HG02642 (cell line): ENCODE measurements around the gene SLC37A4.
"Not testable (repeated sequence)": the region's sequence is repeated elsewhere in the genome, so short reads cannot be mapped to it uniquely, and the experiment has no call there.

Experiments
- ATAC-seq: cut with Tn5 transposase; IDR thresholded peaks from one replicate; pipeline ENCODE4 v1.9.1; 2021; ENCODE audit warnings: mild to moderate bottlenecking; ENCODE audit not compliant: unreplicated experiment, poor library complexity

The SLC37A4 gene

GRCh38 chr11:119044708-119045107, 14.0 kb upstream of the SLC37A4 start:
- ATAC-seq = no peak

- ATAC-seq = no peak
Measured at GRCh38 chr11:119042927-119043326, 12.2 kb upstream of the SLC37A4 start.

- no peak for ATAC-seq
Measured at GRCh38 chr11:119041821-119042514, 11.3 kb upstream of the SLC37A4 start.

GRCh38 chr11:119039471-119039870, 8.8 kb upstream of the SLC37A4 start:
- ATAC-seq = not testable (repeated sequence)

- no peak for ATAC-seq
Measured at GRCh38 chr11:119038884-119039283, 8.2 kb upstream of the SLC37A4 start.

GRCh38 chr11:119034813-119035212, 4.1 kb upstream of the SLC37A4 start:
- ATAC-seq = no peak

GRCh38 chr11:119033421-119033820, 2.7 kb upstream of the SLC37A4 start:
- not testable (repeated sequence) for ATAC-seq

- ATAC-seq = no peak
Measured at GRCh38 chr11:119031912-119032280, 1.2 kb upstream of the SLC37A4 start.

GRCh38 chr11:119030029-119030328, 698 bp downstream of the SLC37A4 start:
- peak; percentile 19 for ATAC-seq

GRCh38 chr11:119029340-119030028, 1.2 kb downstream of the SLC37A4 start:
- ATAC-seq = peak; percentile 11

- ATAC-seq = no peak
Measured at GRCh38 chr11:119029069-119029339, 1.7 kb downstream of the SLC37A4 start.

GRCh38 chr11:119028346-119029068, 2.2 kb downstream of the SLC37A4 start:
- no peak for ATAC-seq

- ATAC-seq = no peak
Measured at GRCh38 chr11:119027561-119028345, 2.9 kb downstream of the SLC37A4 start.

- no peak for ATAC-seq
Measured at GRCh38 chr11:119026970-119027369, 3.7 kb downstream of the SLC37A4 start.

GRCh38 chr11:119025978-119026766, 4.5 kb downstream of the SLC37A4 start:
- ATAC-seq = no peak

GRCh38 chr11:119025541-119025940, 5.1 kb downstream of the SLC37A4 start:
- no peak for ATAC-seq

GRCh38 chr11:119025099-119025473, 5.6 kb downstream of the SLC37A4 start:
- ATAC-seq = no peak

- ATAC-seq = no peak
Measured at GRCh38 chr11:119024430-119025098, 6.1 kb downstream of the SLC37A4 start.

- no peak for ATAC-seq
Measured at GRCh38 chr11:119023741-119024140, 6.9 kb downstream of the SLC37A4 start.

- no peak for ATAC-seq
Measured at GRCh38 chr11:119021631-119022030, 9.0 kb downstream of the SLC37A4 start.
